ENCODE results near the gene RNU1-1.
"Not testable (repeated sequence)": the region's sequence is repeated elsewhere in the genome, so short reads cannot be mapped to it uniquely, and the experiment has no call there.

Gene RNU1-1

GRCh38 chr1:16491056-16491675 is 22.9 kb downstream of the RNU1-1 start:
- no peak for DNase-seq

GRCh38 chr1:16489195-16489880 is 24.7 kb downstream of the RNU1-1 start:
- not testable (repeated sequence) for DNase-seq

GRCh38 chr1:16487011-16487410 is 27.1 kb downstream of the RNU1-1 start:
- DNase-seq = not testable (repeated sequence)

- not testable (repeated sequence) for DNase-seq
Observed at GRCh38 chr1:16486316-16486715, 27.8 kb downstream of the RNU1-1 start.

GRCh38 chr1:16484931-16485330 is 29.2 kb downstream of the RNU1-1 start:
- DNase-seq = no peak

- DNase-seq = no peak
Observed at GRCh38 chr1:16484501-16484835, 29.6 kb downstream of the RNU1-1 start.

- not testable (repeated sequence) for DNase-seq
Observed at GRCh38 chr1:16483639-16484500, 30.2 kb downstream of the RNU1-1 start.

- not testable (repeated sequence) for DNase-seq
Observed at GRCh38 chr1:16483146-16483545, 30.9 kb downstream of the RNU1-1 start.

GRCh38 chr1:16478091-16478490 is 36.0 kb downstream of the RNU1-1 start:
- no peak for DNase-seq

- not testable (repeated sequence) for DNase-seq
Observed at GRCh38 chr1:16475771-16476770, 38.0 kb downstream of the RNU1-1 start.

- not testable (repeated sequence) for DNase-seq
Observed at GRCh38 chr1:16474891-16475290, 39.2 kb downstream of the RNU1-1 start.

- no peak for DNase-seq
Observed at GRCh38 chr1:16474166-16474800, 39.8 kb downstream of the RNU1-1 start.

- no peak for DNase-seq
Observed at GRCh38 chr1:16468558-16468957, 45.5 kb downstream of the RNU1-1 start.

- DNase-seq = no peak
Observed at GRCh38 chr1:16464917-16465625, 49.0 kb downstream of the RNU1-1 start.

Data from NCI-H446 treated with DMSO at 0.1 percent for 48 hours (cell line).